ENCODE results near the gene SHH. TPM values are rescaled to one million over a fixed set of nuclear protein-coding genes. Genes with fewer than 3 reads are reported as not detected.

The SHH gene
- total and polyA plus RNA-seq, 2 experiments from 2014 or later = not detected

GRCh38 chr7:155782466-155782865, 29.8 kb downstream of the SHH start:
- Histone ChIP-seq H3K4me2 (no peak overlapping the region), H3K4me3 (no peak overlapping the region), H4K20me1 (replicated peaks; ENCODE audit: insufficient read depth) (0 out of 2 replicates have a peak, but pooled peaks cover 4% of the 10 kb centered on the region), H3F3A (replicated peaks; ENCODE audit: low read depth) (no peaks in the 10 kb centered on the region), H3K36me3 (ENCODE audit: insufficient read depth) (no peaks in the 10 kb centered on the region), H3K27ac (ENCODE audit: low read depth) (no peak overlapping the region), H3K79me2 (replicated peaks; ENCODE audit: insufficient read depth) (no peaks in the 10 kb centered on the region), H3K27me3 (ENCODE audit: insufficient read depth) (peaks cover 18% of the 10 kb centered on the region), H2AFZ (no peak overlapping the region), H3K4me1 (ENCODE audit: insufficient read depth) (peaks cover 7% of the 10 kb centered on the region; the same call in 1 of the 2 replicates), H3K9me2 (ENCODE audit: insufficient read depth) (no peaks in the 10 kb centered on the region)
- Mint-ChIP-seq H3K4me3 (no peak overlapping the region), H3K27ac (no peak overlapping the region), H3K36me3 (ENCODE audit: low read depth) (peaks cover 11% of the 10 kb centered on the region; the same call in 2 of the 3 replicates), H3K27me3 (ENCODE audit: insufficient read depth, low read depth, poor library complexity) (peaks cover 31% of the 10 kb centered on the region), H3K4me1 (peaks cover 29% of the 10 kb centered on the region), H3K9me3 (no peaks in the 10 kb centered on the region)
- no peak for ATAC-seq
- no peak for DNase-seq (ENCODE audit: low spot score)
- TF ChIP-seq EZH2phosphoT487 (IDR thresholded peaks at IDR 0.05; ENCODE audit: unreplicated experiment) (no peak), STAT1 (IDR thresholded peaks at IDR 0.05; ENCODE audit: unreplicated experiment) (no peak), ZNF331 (CRISPR knock-in tag; IDR thresholded peaks at IDR 0.05; ENCODE audit: low read depth) (no peak), JUNB (IDR thresholded peaks at IDR 0.05; ENCODE audit: unreplicated experiment) (no peak), ETS1 (IDR thresholded peaks at IDR 0.05) (no peak), ZNF462 (CRISPR knock-in tag; IDR thresholded peaks at IDR 0.05) (no peak), EZH2 (IDR thresholded peaks at IDR 0.05; ENCODE audit: low read depth, unreplicated experiment) (no peak), NANOG (IDR thresholded peaks at IDR 0.05; ENCODE audit: borderline replicate concordance) (no peak), POLR2AphosphoS5 (IDR thresholded peaks at IDR 0.05; ENCODE audit: low read depth) (no peak), CTCF (conservative IDR thresholded peaks at IDR 0.05; ENCODE audit: low read depth in 2 of 2) (no peak), ZNF114 (CRISPR knock-in tag; IDR thresholded peaks at IDR 0.05) (no peak), CREB1 (CRISPR knock-in tag; IDR thresholded peaks at IDR 0.05; ENCODE audit: low read depth) (no peak)

Measured in GM23338 (cell line).